Activated naive CD4-positive, alpha-beta T cell treated with anti-CD3 and anti-CD28 coated beads, Interleukin-2, amount 50 U/mL, for 16 hours (primary cell): ENCODE data around the gene MLN.

Experiments used
- DNase-seq: peaks from one replicate; pipeline ENCODE4 v3.0.0-alpha.2; 2020

MLN gene

GRCh38 chr6:33788694-33789549, 14.9 kb downstream of the MLN start, which contains the start of gene LEMD2:
LEMD2 (minus strand) TSS chr6:33789130; CDS start chr6:33789116, 14 bp downstream.
- DNase-seq: peak; percentile 93

- peak; percentile 56 for DNase-seq
Observed at GRCh38 chr6:33787954-33788693, 15.7 kb downstream of the MLN start.

GRCh38 chr6:33787346-33787953, 16.4 kb downstream of the MLN start:
- DNase-seq: no peak

- DNase-seq: no peak
Observed at GRCh38 chr6:33786736-33787135, 17.1 kb downstream of the MLN start.

GRCh38 chr6:33785778-33786177, 18.0 kb downstream of the MLN start:
- no peak for DNase-seq

GRCh38 chr6:33784787-33785186, 19.0 kb downstream of the MLN start:
- DNase-seq: no peak

- DNase-seq: no peak
Observed at GRCh38 chr6:33783781-33784520, 19.9 kb downstream of the MLN start.

- DNase-seq: no peak
Observed at GRCh38 chr6:33782561-33782960, 21.2 kb downstream of the MLN start.

GRCh38 chr6:33781131-33781975, 22.4 kb downstream of the MLN start:
- DNase-seq: no peak

- DNase-seq: no peak
Observed at GRCh38 chr6:33779895-33780294, 23.9 kb downstream of the MLN start.

- no peak for DNase-seq
Observed at GRCh38 chr6:33779290-33779689, 24.5 kb downstream of the MLN start.

GRCh38 chr6:33778444-33779121, 25.2 kb downstream of the MLN start:
- no peak for DNase-seq

GRCh38 chr6:33777398-33778388, 26.1 kb downstream of the MLN start:
- no peak for DNase-seq

- DNase-seq: no peak
Observed at GRCh38 chr6:33776764-33777163, 27.0 kb downstream of the MLN start.

GRCh38 chr6:33776186-33776585, 27.6 kb downstream of the MLN start:
- DNase-seq: no peak

- no peak for DNase-seq
Observed at GRCh38 chr6:33774774-33775173, 29.0 kb downstream of the MLN start.

- no peak for DNase-seq
Observed at GRCh38 chr6:33772902-33773472, 30.8 kb downstream of the MLN start.

GRCh38 chr6:33772082-33772830, 31.5 kb downstream of the MLN start:
- no peak for DNase-seq
